ENCODE results near the gene MYOM3. TPM values are rescaled to one million over a fixed set of nuclear protein-coding genes. Genes with fewer than 3 reads are reported as not detected.

MYOM3 gene
- total RNA-seq, 1 experiment from 2014 or later, result 0.04 TPM

- DNase-seq (no peak), ATAC-seq (no peak)
- no peak overlapping the region for H3K27ac ChIP-seq (ENCODE audit: low read length)
- TF ChIP-seq EZH2phosphoT487 (IDR thresholded peaks at IDR 0.05; ENCODE audit: borderline replicate concordance, low read length), result no peak
- no peak for TF ChIP-seq CTCF (conservative IDR thresholded peaks at IDR 0.05; ENCODE audit: low read depth, low read length)
- no peak for TF ChIP-seq EZH2 (IDR thresholded peaks at IDR 0.05; ENCODE audit: low read length, unreplicated experiment)
- no peaks in the 10 kb centered on the region for H3K9me3 ChIP-seq (ENCODE audit: low read length)
- no peaks in the 10 kb centered on the region for H3K9me2 ChIP-seq (replicated peaks; ENCODE audit: low read length)
- BruUV-seq (replicated peaks), result no TSS peak
- H2AFZ ChIP-seq (ENCODE audit: low read length), result no peak overlapping the region
- H3F3A ChIP-seq (ENCODE audit: low read length, unreplicated experiment), result no peaks in the 10 kb centered on the region
- no peak overlapping the region for H3K4me3 ChIP-seq (ENCODE audit: low read length)
- H3K4me1 ChIP-seq (ENCODE audit: insufficient read depth, low read length), result no peaks in the 10 kb centered on the region
- no peaks in the 10 kb centered on the region for H3K36me3 ChIP-seq (ENCODE audit: low read depth, low read length)
- intact Hi-C loops (cut with micrococcal nuclease), result no loop called here
- H3K27me3 ChIP-seq (ENCODE audit: low read length), result no peaks in the 10 kb centered on the region
- H3K4me2 ChIP-seq (ENCODE audit: low read length), result no peak overlapping the region
- H4K20me1 ChIP-seq (ENCODE audit: low read length), result no peaks in the 10 kb centered on the region
- CTCF ChIA-PET, result no interaction called here
- H3K9ac ChIP-seq (ENCODE audit: low read length), result no peak overlapping the region
- POLR2A ChIA-PET (ENCODE audit: unreplicated experiment), result no interaction called here
- H3K79me2 ChIP-seq (ENCODE audit: low read length), result no peaks in the 10 kb centered on the region
These were observed 10.8 kb downstream of the MYOM3 start for GRCh38 chr1:24100945-24101737.

- no peak overlapping the region for H3K9ac ChIP-seq (ENCODE audit: low read length)
- TF ChIP-seq EZH2phosphoT487 (IDR thresholded peaks at IDR 0.05; ENCODE audit: borderline replicate concordance, low read length), result no peak
- TF ChIP-seq EZH2 (IDR thresholded peaks at IDR 0.05; ENCODE audit: low read length, unreplicated experiment), result no peak
- no peak for TF ChIP-seq CTCF (conservative IDR thresholded peaks at IDR 0.05; ENCODE audit: low read depth, low read length)
- no peaks in the 10 kb centered on the region for H3K9me3 ChIP-seq (ENCODE audit: low read length)
- no peak overlapping the region for H3K4me2 ChIP-seq (ENCODE audit: low read length)
- H3K36me3 ChIP-seq (ENCODE audit: low read depth, low read length), result no peaks in the 10 kb centered on the region
- BruUV-seq (replicated peaks), result no TSS peak
- ATAC-seq (no peak), DNase-seq (no peak)
- no peaks in the 10 kb centered on the region for H3K27me3 ChIP-seq (ENCODE audit: low read length)
- no peaks in the 10 kb centered on the region for H3K79me2 ChIP-seq (ENCODE audit: low read length)
- no peaks in the 10 kb centered on the region for H3K4me1 ChIP-seq (ENCODE audit: insufficient read depth, low read length)
- intact Hi-C loops (cut with micrococcal nuclease), result no loop called here
- ChIA-PET POLR2A (ENCODE audit: unreplicated experiment) (no interaction called here), CTCF (no interaction called here)
- H3K27ac ChIP-seq (ENCODE audit: low read length), result no peak overlapping the region
- H2AFZ ChIP-seq (ENCODE audit: low read length), result no peak overlapping the region
- H3K4me3 ChIP-seq (ENCODE audit: low read length), result no peak overlapping the region
- H4K20me1 ChIP-seq (ENCODE audit: low read length), result no peaks in the 10 kb centered on the region
- H3K9me2 ChIP-seq (replicated peaks; ENCODE audit: low read length), result no peaks in the 10 kb centered on the region
- H3F3A ChIP-seq (ENCODE audit: low read length, unreplicated experiment), result no peaks in the 10 kb centered on the region
These were observed 12.8 kb downstream of the MYOM3 start for GRCh38 chr1:24098943-24099638.

GRCh38 chr1:24098102-24098501, 13.8 kb downstream of the MYOM3 start:
- ATAC-seq, result no peak
- H3K9me2 ChIP-seq (replicated peaks; ENCODE audit: low read length), result no peaks in the 10 kb centered on the region
- no peaks in the 10 kb centered on the region for H3K4me1 ChIP-seq (ENCODE audit: insufficient read depth, low read length)
- H3K27ac ChIP-seq (ENCODE audit: low read length), result no peak overlapping the region
- no peaks in the 10 kb centered on the region for H3F3A ChIP-seq (ENCODE audit: low read length, unreplicated experiment)
- ChIA-PET POLR2A (ENCODE audit: unreplicated experiment) (no interaction called here), CTCF (no interaction called here)
- no peak for DNase-seq
- no peak overlapping the region for H2AFZ ChIP-seq (ENCODE audit: low read length)
- no peaks in the 10 kb centered on the region for H3K9me3 ChIP-seq (ENCODE audit: low read length)
- H3K36me3 ChIP-seq (ENCODE audit: low read depth, low read length), result no peaks in the 10 kb centered on the region
- H3K4me2 ChIP-seq (ENCODE audit: low read length), result no peak overlapping the region
- H4K20me1 ChIP-seq (ENCODE audit: low read length), result no peaks in the 10 kb centered on the region
- H3K79me2 ChIP-seq (ENCODE audit: low read length), result no peaks in the 10 kb centered on the region
- intact Hi-C loops (cut with micrococcal nuclease), result no loop called here
- TF ChIP-seq EZH2phosphoT487 (IDR thresholded peaks at IDR 0.05; ENCODE audit: borderline replicate concordance, low read length) (no peak), CTCF (conservative IDR thresholded peaks at IDR 0.05; ENCODE audit: low read depth, low read length) (no peak), EZH2 (IDR thresholded peaks at IDR 0.05; ENCODE audit: low read length, unreplicated experiment) (no peak)
- H3K27me3 ChIP-seq (ENCODE audit: low read length), result no peaks in the 10 kb centered on the region
- no TSS peak for BruUV-seq (replicated peaks)
- H3K9ac ChIP-seq (ENCODE audit: low read length), result no peak overlapping the region
- no peak overlapping the region for H3K4me3 ChIP-seq (ENCODE audit: low read length)

Data from PC-3 (cell line).